Activated CD4-positive, alpha-beta T cell treated with anti-CD3 and anti-CD28 coated beads, Interleukin-2, Interleukin-6, amounts not matched to agents 100 ng/mL and 50 ng/mL, durations not matched to agents 16 hours and 8 hours (primary cell): ENCODE data around the gene TAGLN.

ENCODE experiments used
- DNase-seq: peaks from one replicate; pipeline ENCODE4 v3.0.0-alpha.2; 2020

The TAGLN gene

DNA sequence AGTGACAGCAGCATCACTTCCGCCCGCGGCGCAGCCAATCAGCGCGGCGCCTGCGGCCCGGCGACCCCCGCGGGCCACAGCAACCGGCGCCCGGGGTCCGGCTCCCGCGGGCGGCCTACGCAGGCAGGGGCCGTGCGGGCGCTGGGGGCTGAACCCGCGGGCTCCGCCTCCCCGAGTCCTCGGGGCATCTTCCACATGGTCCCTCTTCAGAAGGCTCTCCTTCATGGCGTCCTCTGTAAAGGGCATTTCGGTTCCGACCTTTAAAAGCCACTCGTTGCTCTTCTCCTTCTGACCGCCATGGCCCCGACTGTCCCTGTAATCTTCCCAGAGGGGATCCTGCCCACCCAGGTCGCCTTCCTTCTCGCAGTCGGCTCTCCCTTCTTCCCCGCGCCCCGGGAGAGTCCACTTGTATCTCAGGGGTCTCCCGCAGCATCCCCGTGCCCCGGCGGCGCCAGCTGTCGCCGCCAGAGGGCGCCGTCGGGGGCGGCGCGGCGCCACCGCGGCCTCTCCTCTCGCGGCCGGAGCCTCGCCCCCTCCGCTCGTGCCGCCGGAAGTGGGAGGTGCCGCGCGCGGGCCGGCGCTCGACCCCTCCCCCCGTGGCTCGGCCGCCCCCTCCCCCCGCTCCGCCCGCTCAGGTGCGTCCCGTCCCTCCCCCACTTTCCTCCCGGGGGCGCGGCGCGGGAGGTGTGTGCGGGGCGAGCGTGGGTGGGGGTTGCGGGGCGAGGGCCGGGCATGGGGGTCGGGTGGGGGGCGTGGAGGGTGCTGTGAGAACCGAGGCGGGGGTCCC lies 33.1 kb downstream of the TAGLN start, which contains the start of gene RNF214:
RNF214 (plus strand) TSS at position 580 of the 787 bp plus-strand sequence. CDS start 1,602 bp downstream, outside the sequence.
- DNase-seq, result peak; percentile 86

DNA sequence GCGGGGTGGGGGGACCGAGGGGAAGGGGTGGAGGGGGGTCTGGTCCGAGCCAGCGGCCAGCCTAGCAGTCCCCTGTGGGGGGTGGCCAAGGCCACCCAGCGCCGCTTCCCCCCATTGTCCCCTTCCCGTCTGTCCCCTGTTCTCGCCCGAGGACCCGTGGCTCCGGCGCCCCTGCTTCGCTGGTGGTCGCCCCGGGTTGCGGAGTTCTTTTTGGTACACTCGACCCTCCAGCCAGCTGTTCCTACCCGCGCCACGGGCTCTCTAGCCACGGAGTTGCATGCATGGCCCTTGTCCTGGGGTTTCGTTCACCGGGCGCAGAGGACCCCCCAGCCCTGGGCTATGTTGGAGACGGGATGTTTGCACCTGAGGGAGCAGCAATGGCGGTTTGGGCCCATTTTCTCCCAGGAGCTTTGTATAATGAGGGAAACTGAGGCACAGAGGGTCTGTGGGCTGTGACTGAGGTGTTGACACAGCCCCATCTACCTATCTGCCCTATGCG lies 33.8 kb downstream of the TAGLN start:
- no peak for DNase-seq

DNA sequence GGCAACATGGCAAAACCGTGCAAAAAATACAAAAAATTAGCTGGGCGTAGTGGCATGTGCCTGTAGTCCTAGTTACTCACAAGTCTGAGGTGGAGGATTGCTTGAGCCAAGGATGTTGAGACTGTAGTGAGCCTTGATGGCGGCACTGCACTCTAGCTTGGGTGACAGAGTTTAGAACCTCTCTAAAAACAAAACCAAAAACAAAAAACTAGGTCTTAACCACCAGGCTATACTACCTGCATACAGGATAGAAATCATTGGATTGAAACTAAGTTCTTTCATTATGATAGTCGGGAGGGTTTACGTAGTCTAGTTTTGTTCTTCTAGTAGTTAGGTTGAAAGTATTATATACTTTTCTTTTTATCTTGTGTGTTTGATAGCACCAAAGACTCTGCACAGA lies 39.1 kb downstream of the TAGLN start:
- peak; percentile 32 for DNase-seq

DNA sequence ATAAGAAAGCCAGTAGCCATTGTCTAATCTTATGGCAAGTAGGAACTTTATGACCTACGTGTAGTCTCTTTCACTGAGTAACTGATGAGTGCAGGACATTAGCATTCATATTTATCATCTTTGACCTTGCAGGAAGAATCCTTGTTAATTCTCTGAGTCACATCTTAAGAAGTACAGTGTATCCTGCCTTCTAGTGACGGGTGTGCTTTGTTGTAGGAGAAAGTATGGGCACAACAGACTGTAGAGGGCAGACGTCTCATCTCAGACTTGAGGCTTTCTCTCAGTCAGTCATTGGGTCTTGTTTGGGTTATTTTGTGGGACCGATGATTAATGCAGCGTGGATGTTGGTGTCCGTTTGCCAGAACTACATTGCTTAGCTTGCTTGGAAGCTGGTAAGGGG lies 40.1 kb downstream of the TAGLN start:
- no peak for DNase-seq

DNA sequence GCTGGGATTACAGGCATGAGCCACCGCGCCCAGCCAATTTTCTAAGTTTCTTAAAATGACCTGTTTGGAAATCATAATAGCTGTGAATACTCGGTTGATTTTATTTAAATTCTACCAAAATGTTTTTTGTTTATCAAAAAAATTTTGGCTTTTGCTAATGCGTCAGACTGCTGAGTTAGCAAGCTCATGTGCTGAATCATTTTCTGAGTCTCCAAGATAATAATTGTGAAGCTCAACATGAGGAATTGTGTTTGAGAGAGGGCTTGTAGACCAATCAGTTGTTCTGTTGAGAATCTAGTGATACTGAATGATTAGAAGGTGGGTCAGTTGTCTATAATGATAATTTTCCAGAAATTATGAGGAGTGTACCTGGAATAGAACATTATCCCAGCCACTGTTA lies 49.2 kb downstream of the TAGLN start:
- DNase-seq, result no peak

DNA sequence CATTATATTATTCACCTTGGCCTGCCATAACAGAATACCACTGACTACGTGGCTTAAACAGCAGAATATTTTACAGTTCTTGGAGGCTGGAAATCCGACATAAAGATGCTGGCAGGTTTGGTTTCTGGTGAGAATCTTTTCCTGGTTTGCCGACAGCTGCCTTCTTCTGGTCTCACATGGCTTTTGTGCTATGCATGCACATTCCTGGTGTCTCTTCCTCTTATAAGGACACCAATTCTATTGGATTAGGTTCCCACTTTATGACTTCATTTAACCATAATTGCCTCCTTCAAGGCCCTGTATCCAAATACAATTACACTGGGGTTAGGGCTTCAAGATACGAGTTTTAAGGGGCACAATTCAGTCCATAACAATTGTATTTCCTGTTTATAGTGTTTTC lies 50.4 kb downstream of the TAGLN start:
- no peak for DNase-seq

DNA sequence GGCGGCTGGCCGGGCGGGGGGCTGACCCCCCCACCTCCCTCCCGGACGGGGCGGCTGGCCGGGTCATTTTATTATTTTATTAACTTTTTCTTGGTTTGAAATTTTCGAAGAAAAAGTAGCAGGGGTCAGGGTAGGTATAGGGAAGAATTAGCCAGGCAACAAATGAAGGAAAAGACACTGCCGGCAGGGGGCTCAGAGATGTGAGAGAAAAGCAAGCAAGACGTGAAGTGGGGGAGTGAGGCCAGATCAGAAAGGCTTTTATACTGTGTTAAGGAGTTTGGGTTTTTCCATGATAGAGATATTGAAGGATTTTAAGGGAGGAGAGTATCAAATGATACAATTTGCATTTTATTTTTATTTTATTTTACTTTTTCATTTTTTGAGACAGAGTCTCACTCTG lies 52.3 kb downstream of the TAGLN start:
- DNase-seq, result no peak

DNA sequence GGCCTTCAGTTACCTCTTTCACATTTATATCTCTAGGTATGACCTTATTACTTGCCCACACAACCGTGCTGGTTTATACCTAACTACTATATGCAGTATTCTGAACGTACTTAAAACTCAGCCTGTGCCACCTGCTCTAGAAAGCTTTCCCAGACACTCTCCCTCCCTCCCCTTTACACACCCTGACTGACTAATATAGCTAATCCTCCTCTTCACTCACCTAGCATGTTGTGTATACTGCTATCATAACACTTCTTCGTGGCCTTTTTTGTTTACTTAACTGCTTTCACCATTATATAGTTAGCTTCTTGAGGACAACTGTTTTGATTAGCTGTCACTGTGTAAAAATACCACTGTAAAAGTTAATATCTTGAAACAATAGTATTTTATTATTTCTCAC lies 56.8 kb downstream of the TAGLN start:
- no peak for DNase-seq

DNA sequence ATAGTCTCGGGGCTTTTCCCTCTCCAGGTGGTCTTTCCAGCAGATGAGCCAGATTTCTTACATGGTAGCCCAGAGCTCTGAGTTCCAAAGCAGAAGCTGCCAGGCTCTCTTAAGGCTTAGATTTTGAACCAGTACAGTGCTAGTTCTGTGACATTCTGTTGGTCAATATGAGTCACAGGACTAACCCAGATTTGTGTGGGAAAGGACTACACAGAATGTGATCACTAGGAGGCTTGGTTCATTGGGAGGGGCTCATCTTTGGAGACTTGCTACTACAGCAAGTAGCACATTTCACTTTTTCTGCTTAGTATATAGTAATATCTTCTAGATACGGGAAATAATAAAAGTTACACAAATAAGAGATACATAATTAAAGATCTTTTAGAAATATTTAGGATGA lies 57.4 kb downstream of the TAGLN start:
- no peak for DNase-seq
